Measurements from ENCODE around the gene FADS2. TPM values are rescaled to one million over a fixed set of nuclear protein-coding genes. Genes with fewer than 3 reads are reported as not detected.

Gene FADS2
- polyA plus RNA-seq, 2 of the 4 experiments (the other 2 are of a cell fraction) = 215 to 391 TPM

GRCh38 chr11:61897387-61898246, 69.5 kb downstream of the FADS2 start:
- FAIRE-seq (no peak), DNase-seq (ENCODE audit: low read depth in 1 of 2, low spot score in 1 of 2) (peak; percentile 72 to 91)
- WGBS (ENCODE audit: missing lambda C conversion rate) = 55% methylated on average over 11 of the region's 17 CpGs

GRCh38 chr11:61898247-61898582, 70.1 kb downstream of the FADS2 start:
- DNase-seq (ENCODE audit: low read depth in 1 of 2, low spot score in 1 of 2) (no peak), FAIRE-seq (no peak), ATAC-seq (no peak)
- no peaks in the 10 kb centered on the region for H3K9me3 ChIP-seq
- WGBS (ENCODE audit: missing lambda C conversion rate) = 75% methylated on average over 6 of the region's 9 CpGs
- H3K4me1 ChIP-seq = peaks cover 30% of the 10 kb centered on the region
- no peak overlapping the region for H3K4me3 ChIP-seq
- ChIA-PET CTCF (interaction anchor here (1.0 to 19.8 kb wide), 43 partner anchors 8 to 249 kb away, joined by 3 to 565 read pairs (median 10); partner anchors contain the start of genes BEST1, FADS3, FTH1 and RAB3IL1), POLR2A (interaction anchor here (1.1 kb wide), 1 partner anchor 50 kb away, joined by 5 read pairs; no protein-coding TSS in a partner anchor)
- peak overlapping the region; percentile 66 to 82; a peak in 5 of 6 replicates for H3K27ac ChIP-seq
- H3K4me2 ChIP-seq = peak overlapping the region; percentile 27; the same call in 2 of the 3 replicates
- no peak for TF ChIP-seq MYC (IDR thresholded peaks at IDR 0.05; ENCODE audit: borderline replicate concordance, low read length)
- no peak for TF ChIP-seq CEBPB (IDR thresholded peaks at IDR 0.05)
- no peak for TF ChIP-seq CTCF (IDR thresholded peaks at IDR 0.05)
- no peak for TF ChIP-seq RFX5 (IDR thresholded peaks at IDR 0.05)
- no peak for TF ChIP-seq HEYL (CRISPR knock-in tag; IDR thresholded peaks at IDR 0.05)
- no peak for TF ChIP-seq PBX3 (IDR thresholded peaks at IDR 0.05)
- no peak for TF ChIP-seq RARB (CRISPR knock-in tag; IDR thresholded peaks at IDR 0.05)
- no peak for TF ChIP-seq PHF8 (IDR thresholded peaks at IDR 0.05; ENCODE audit: borderline replicate concordance, low read depth)
- no peak for TF ChIP-seq BHLHE40 (IDR thresholded peaks at IDR 0.05; ENCODE audit: low read depth, low read length)
- TF ChIP-seq NFE2L2 (conservative IDR thresholded peaks at IDR 0.05; ENCODE audit: low read length) = no peak
- no peak for TF ChIP-seq JUN (IDR thresholded peaks at IDR 0.05)
- no peak for TF ChIP-seq KDM1A (IDR thresholded peaks at IDR 0.05; ENCODE audit: low read depth)
- TF ChIP-seq KDM5A (IDR thresholded peaks at IDR 0.05) = no peak
- no peak for TF ChIP-seq BCL3 (IDR thresholded peaks at IDR 0.05)

More at GRCh38 chr11:61897387-61898246, 69.5 kb downstream of the FADS2 start:
- CTCF ChIA-PET = interaction anchor here (0.6 to 19.8 kb wide), 50 partner anchors 8 to 723 kb away, joined by 3 to 565 read pairs (median 6); partner anchors contain the start of genes BEST1, FADS3, FTH1 and RAB3IL1
- no peak overlapping the region for H3K4me3 ChIP-seq
- H3K27ac ChIP-seq = peak overlapping the region; percentile 66 to 82; a peak in 5 of 6 replicates
- peak overlapping the region; percentile 27; the same call in 2 of the 3 replicates for H3K4me2 ChIP-seq
- peaks cover 32% of the 10 kb centered on the region for H3K4me1 ChIP-seq
- peak; percentile 65 to 86 for ATAC-seq
- POLR2A ChIA-PET = interaction anchor here (1.1 kb wide), 1 partner anchor 50 kb away, joined by 5 read pairs; no protein-coding TSS in a partner anchor
- no peaks in the 10 kb centered on the region for H3K9me3 ChIP-seq
- TF ChIP-seq REST (IDR thresholded peaks at IDR 0.05) = no peak
- TF ChIP-seq RAD21 (conservative IDR thresholded peaks at IDR 0.05 in 1 of 2, IDR thresholded peaks at IDR 0.05 in 1 of 2) = peak; percentile 94 to 96
- peak; percentile 90 for TF ChIP-seq CTCF (IDR thresholded peaks at IDR 0.05)
- TF ChIP-seq SMC3 (IDR thresholded peaks at IDR 0.05) = peak; percentile 95

Data from A549 (cell line).